IMR-90 (cell line): ENCODE results near the gene FGF16. TPM values are rescaled to one million over a fixed set of nuclear protein-coding genes. Genes with fewer than 3 reads are reported as not detected.

Experiments used
- ATAC-seq: fragments of 200-7000 bp; cut with Tn5 transposase; 2 replicates; pipeline ENCODE4 v1.9.1; 2020; ENCODE audit warnings: low read depth, mild to moderate bottlenecking, moderate library complexity
- BruUV-seq: library from RNA; stranded (reverse); fragments of 400-500 nt; replicated peaks from 2 replicates; lab custom pipeline; 2021; lab: Mats Ljungman, UMichigan
- CTCF ChIA-PET: fragments of 300-600 bp; formaldehyde crosslinking; extraction: SDS; loops from one replicate; lab custom pipeline; 2021; ENCODE audit warnings: antibody characterized with exemption; lab: Yijun Ruan, JAX
- POLR2A ChIA-PET: fragments of 300-600 bp; sonication (Branson Sonifier 250); formaldehyde crosslinking; loops from one replicate; lab custom pipeline; 2022; ENCODE audit warnings: antibody characterized with exemption; ENCODE audit not compliant: unreplicated experiment; lab: Charles Lee
- DNase-seq: peaks from one replicate; pipeline ENCODE4 v3.0.0; 2013
- H2AFZ ChIP-seq: replicated peaks from 2 replicates; pipeline ENCODE3; 2013; ENCODE audit warnings: low read length, mild to moderate bottlenecking; ENCODE audit not compliant: poor library complexity
- H2AK5ac ChIP-seq: 2 replicates; pipeline ENCODE4 v1.6.1; 2013; ENCODE audit warnings: low read depth, low read length, inconsistent platforms
- H2AK9ac ChIP-seq: replicated peaks from 2 replicates; pipeline ENCODE3; 2013; ENCODE audit warnings: mild to moderate bottlenecking, low read depth, low read length, moderate library complexity; ENCODE audit not compliant: poor library complexity
- H2BK120ac ChIP-seq: 2 replicates; pipeline ENCODE4 v1.6.1; 2013; ENCODE audit warnings: low read depth, low read length, inconsistent platforms
- H2BK15ac ChIP-seq: 3 replicates; pipeline ENCODE4 v1.6.1; 2013; ENCODE audit warnings: low read depth, low read length, inconsistent platforms
- H2BK20ac ChIP-seq: 2 replicates; pipeline ENCODE4 v1.6.1; 2013; ENCODE audit warnings: low read depth, mild to moderate bottlenecking, inconsistent platforms, low read length, moderate library complexity
- H2BK5ac ChIP-seq: 2 replicates; pipeline ENCODE4 v1.6.1; 2013; ENCODE audit warnings: mild to moderate bottlenecking, low read depth, low read length, inconsistent platforms; ENCODE audit not compliant: poor library complexity, severe bottlenecking
- H3K14ac ChIP-seq: replicated peaks from 2 replicates; pipeline ENCODE4 v1.6.1; 2013; ENCODE audit warnings: low read depth, low read length, inconsistent platforms
- H3K18ac ChIP-seq: 2 replicates; pipeline ENCODE4 v1.6.1; 2013; ENCODE audit warnings: low read depth, low read length, control low read depth
- H3K23ac ChIP-seq: 2 replicates; pipeline ENCODE4 v1.6.1; 2013; ENCODE audit warnings: low read depth, low read length, inconsistent platforms
- H3K27ac ChIP-seq: 2 replicates; pipeline ENCODE4 v1.5.1; 2013; ENCODE audit warnings: mild to moderate bottlenecking, control low read depth, low read length; ENCODE audit not compliant: insufficient read depth
- H3K27me3 ChIP-seq: 2 replicates; pipeline ENCODE4 v1.6.1; 2013; ENCODE audit warnings: low read length; ENCODE audit not compliant: control insufficient read depth, insufficient read depth
- H3K36me3 ChIP-seq: 2 replicates; pipeline ENCODE4 v1.6.1; 2013; ENCODE audit warnings: low read length, mixed read lengths; ENCODE audit not compliant: control insufficient read depth, insufficient read depth
- H3K4ac ChIP-seq: 2 replicates; pipeline ENCODE4 v1.6.1; 2013; ENCODE audit warnings: low read depth, low read length, inconsistent platforms
- H3K4me1 ChIP-seq: 2 replicates; pipeline ENCODE4 v1.6.1; 2013; ENCODE audit warnings: low read length, mixed read lengths; ENCODE audit not compliant: control insufficient read depth, insufficient read depth
- H3K4me2 ChIP-seq: 2 replicates; pipeline ENCODE4 v1.6.1; 2013; ENCODE audit warnings: low read depth, mild to moderate bottlenecking, control low read depth, low read length, moderate library complexity
- H3K4me3 ChIP-seq: 2 replicates; pipeline ENCODE4 v1.5.1; 2013; ENCODE audit warnings: low read depth, mild to moderate bottlenecking, control low read depth, low read length, moderate library complexity; ENCODE audit not compliant: insufficient read depth
- H3K56ac ChIP-seq: 2 replicates; pipeline ENCODE4 v1.6.1; 2013; ENCODE audit warnings: low read length, inconsistent platforms; ENCODE audit not compliant: insufficient read depth; ENCODE audit errors: extremely low read depth
- H3K79me1 ChIP-seq, 2 experiments: 2 replicates each; pipeline ENCODE4 v1.6.1; 2013; ENCODE audit warnings: low read length in 2 of 2, inconsistent platforms in 1 of 2, low read depth in 1 of 2
- H3K9ac ChIP-seq: 2 replicates; pipeline ENCODE4 v1.6.1; 2013; ENCODE audit warnings: low read depth, low read length, control low read depth
- H3K9me1 ChIP-seq: 2 replicates; pipeline ENCODE4 v1.6.1; 2013; ENCODE audit warnings: low read length, inconsistent platforms; ENCODE audit not compliant: insufficient read depth
- H3K9me3 ChIP-seq: 2 replicates; pipeline ENCODE4 v1.6.1; 2013; ENCODE audit warnings: low read length; ENCODE audit not compliant: control insufficient read depth, insufficient read depth
- H4K20me1 ChIP-seq: 2 replicates; pipeline ENCODE4 v1.6.1; 2013; ENCODE audit warnings: low read length, inconsistent platforms; ENCODE audit not compliant: insufficient read depth
- H4K5ac ChIP-seq: 2 replicates; pipeline ENCODE4 v1.6.1; 2013; ENCODE audit warnings: mild to moderate bottlenecking, low read depth, low read length, control low read depth
- H4K8ac ChIP-seq, 2 experiments: 2 replicates each; pipeline ENCODE4 v1.6.1; 2013; ENCODE audit warnings: low read depth in 2 of 2, low read length in 2 of 2, control low read depth in 1 of 2, inconsistent platforms in 1 of 2
- H4K91ac ChIP-seq: 2 replicates; pipeline ENCODE4 v1.6.1; 2013; ENCODE audit warnings: low read depth, low read length, inconsistent platforms; ENCODE audit not compliant: insufficient read depth
- CEBPB ChIP-seq: IDR thresholded peaks from 2 replicates; pipeline ENCODE4 v1.6.1; 2012; ENCODE audit warnings: low read depth, low read length, improper control_type of control experiment
- WGBS, 2 experiments: methylation state at CpG; one replicate each; pipeline versions ENCODE4 v1.1.5 to v1.1.7; 2013; ENCODE audit warnings: missing lambda C conversion rate in 2 of 2; ENCODE audit not compliant: insufficient read length in 1 of 2; ENCODE audit errors: extremely low coverage in 2 of 2; 5-methylcytosine and 5-hydroxymethylcytosine counted together
- dilution Hi-C: fragments of 300-500 bp; cut with HindIII; formaldehyde crosslinking; loops from one replicate; pipeline ENCODE4 v1.14.3; 2018; ENCODE audit warnings: low sequenced_read_pairs; ENCODE audit not compliant: unreplicated experiment
- in situ Hi-C: fragments of 300-500 bp; cut with MboI; formaldehyde crosslinking; loops from 3 replicates; pipeline ENCODE4 v1.14.3; 2019; ENCODE audit warnings: low sequenced_read_pairs, inconsistent platforms, mixed read lengths
- intact Hi-C: fragments of 100-400 bp; cut with micrococcal nuclease; formaldehyde crosslinking; loops from 2 replicates; pipeline ENCODE4 v1.10.0; 2022
- polyA plus RNA-seq, 3 experiments: library from polyadenylated mRNA; depleted of rRNA; stranded (reverse); fragments of >200 nt; gene quantifications; 2 replicates each; pipeline ENCODE4 v1.2.3, GENCODE V29; 2012; ENCODE audit warnings: low replicate concordance in 1 of 3
- total RNA-seq: library from RNA; depleted of rRNA; stranded (reverse); fragments of >200 nt; gene quantifications from 2 replicates; pipeline ENCODE4 v1.2.3, GENCODE V29; 2012

FGF16 gene
- total and polyA plus RNA-seq, 2 of the 4 experiments (the other 2 are of a cell fraction): not detected

DNA sequence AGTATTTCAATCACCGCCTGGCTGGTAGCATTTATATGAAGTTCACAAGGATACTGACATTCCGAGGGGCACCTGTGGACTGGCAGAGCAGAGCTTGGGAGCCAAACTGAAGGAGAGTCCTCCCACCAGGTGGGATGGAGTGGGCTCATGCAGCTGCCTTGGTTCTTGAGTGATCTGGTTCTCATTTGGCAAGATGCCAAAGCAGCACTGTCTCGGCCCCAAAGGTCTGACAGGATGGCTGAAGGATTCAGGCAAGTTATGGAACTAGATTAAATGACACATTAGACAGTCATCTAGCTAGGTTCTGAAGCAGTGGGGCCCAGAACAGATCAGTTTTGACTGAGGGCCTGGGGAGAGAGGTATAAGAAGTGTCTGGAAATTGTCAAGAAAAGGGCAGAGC, 3.2 kb downstream of the FGF16 start:
- in situ Hi-C loops (no loop called here), intact Hi-C loops (no loop called here), dilution Hi-C loops (no loop called here)
- Histone ChIP-seq H2BK5ac (no peak overlapping the region), H4K91ac (no peak overlapping the region), H2AK5ac (no peak overlapping the region), H3K27ac (no peak overlapping the region), H3K9me1 (no peaks in the 10 kb centered on the region), H2BK120ac (no peak overlapping the region), H3K56ac (no peak overlapping the region), H3K79me1 (no peaks in the 10 kb centered on the region), H2BK15ac (no peak overlapping the region), H3K14ac (no peak overlapping the region), H4K8ac (no peak overlapping the region), H3K4ac (no peak overlapping the region), H3K4me2 (no peak overlapping the region), H2AFZ (no peak overlapping the region), H4K20me1 (no peaks in the 10 kb centered on the region), H3K27me3 (peaks cover 9% of the 10 kb centered on the region; the same call in 1 of the 2 replicates), H3K4me1 (no peaks in the 10 kb centered on the region), H3K23ac (no peak overlapping the region), H4K5ac (no peak overlapping the region), H3K36me3 (no peaks in the 10 kb centered on the region), H3K18ac (no peak overlapping the region), H3K9ac (no peak overlapping the region), H3K9me3 (no peaks in the 10 kb centered on the region), H2BK20ac (no peak overlapping the region), H3K4me3 (no peak overlapping the region), H2AK9ac (no peak overlapping the region)
- no peak for TF ChIP-seq CEBPB
- CTCF ChIA-PET: no interaction called here
- BruUV-seq: no TSS peak
- POLR2A ChIA-PET: no interaction called here
- DNase-seq: no peak
- 50% methylated on average over 1 of the region's 3 CpGs; no CpG with 5 or more reads in 1 of the 2 experiments for WGBS, 2 experiments
- no peak for ATAC-seq
